HepG2 (cell line): Measurements from ENCODE around the gene SFTPB. TPM values are rescaled to one million over a fixed set of nuclear protein-coding genes. Genes with fewer than 3 reads are reported as not detected.

ENCODE experiments used
- ATAC-seq: fragments of 200-7000 bp; cut with Tn5 transposase; 3 replicates; pipeline ENCODE4 v1.9.1; 2020; ENCODE audit warnings: mild to moderate bottlenecking, moderate library complexity
- BruUV-seq: library from RNA; stranded (reverse); fragments of 400-500 nt; replicated peaks from 2 replicates; lab custom pipeline; 2021; lab: Mats Ljungman, UMichigan
- CTCF ChIA-PET: fragments of 300-600 bp; formaldehyde crosslinking; extraction: SDS; loops from one replicate; lab custom pipeline; 2021; ENCODE audit warnings: low total read pairs, inconsistent platforms, low intra/inter-chr PET ratio; lab: Yijun Ruan, JAX
- POLR2A ChIA-PET: fragments of 350-600 bp; sonication (Branson Sonifier 250); formaldehyde crosslinking; loops from one replicate; lab custom pipeline; 2020; ENCODE audit warnings: antibody characterized with exemption, inconsistent platforms; lab: Yijun Ruan, JAX
- DNase-seq: peaks from one replicate; pipeline ENCODE4 v3.0.0-alpha.2; 2015; ENCODE audit warnings: low spot score
- FAIRE-seq: peaks from 3 replicates; lab custom pipeline; 2011; peaks lifted over from hg19 to GRCh38; lab: Jason Lieb, UNC
- H2AFZ ChIP-seq: one replicate; pipeline ENCODE4 v1.6.1; 2011; ENCODE audit warnings: low read length, inconsistent platforms
- H3K27ac ChIP-seq: fragments of 300-600 bp; 3 replicates; pipeline ENCODE4 v1.8.0; 2011; ENCODE audit warnings: mixed run types, mild to moderate bottlenecking, mixed read lengths, low read length, inconsistent platforms; ENCODE audit not compliant: insufficient read depth; ENCODE audit errors: extremely low read length
- H3K27me3 ChIP-seq, 2 experiments: fragments of 200-600 bp in 1 of 2; 2 replicates in 1 of 2; 3 replicates in 1 of 2; pipeline versions ENCODE4 v1.6.0 to v1.8.0; 2011; ENCODE audit warnings: low read length in 2 of 2, mild to moderate bottlenecking in 2 of 2, moderate library complexity in 2 of 2, inconsistent platforms in 1 of 2; ENCODE audit not compliant: insufficient read depth in 2 of 2, control insufficient read depth in 1 of 2
- H3K36me3 ChIP-seq, 2 experiments: fragments of 200-600 bp in 1 of 2; replicated peaks in 1 of 2; 2 replicates in 1 of 2; 3 replicates in 1 of 2; pipeline versions ENCODE4 v1.5.1 to v1.8.0; 2011; ENCODE audit warnings: low read length in 2 of 2, inconsistent platforms in 1 of 2; ENCODE audit not compliant: insufficient read depth in 2 of 2, control insufficient read depth in 1 of 2
- H3K4me1 ChIP-seq: 2 replicates; pipeline ENCODE4 v1.5.1; 2012; ENCODE audit warnings: low read length, inconsistent platforms; ENCODE audit not compliant: insufficient read depth
- H3K4me2 ChIP-seq: 2 replicates; pipeline ENCODE4 v1.6.0; 2011; ENCODE audit warnings: low read depth, low read length, inconsistent platforms
- H3K4me3 ChIP-seq, 3 experiments: fragments of 200-600 bp in 1 of 3; sonication (generic), shearing (Covaris generic) in 1 of 3; replicated peaks in 1 of 3; 2 replicates each; pipeline ENCODE4 v1.5.1; 2011 to 2016; ENCODE audit warnings: low read length in 3 of 3, inconsistent platforms in 2 of 3, low read depth in 2 of 3, mild to moderate bottlenecking in 2 of 3, control low read depth in 1 of 3, mixed read lengths in 1 of 3; ENCODE audit not compliant: insufficient read depth in 1 of 3
- H3K79me2 ChIP-seq: one replicate; pipeline ENCODE4 v1.6.1; 2011; ENCODE audit warnings: low read length, inconsistent platforms; ENCODE audit not compliant: insufficient read depth
- H3K9ac ChIP-seq: 2 replicates; pipeline ENCODE4 v1.6.0; 2011; ENCODE audit warnings: mild to moderate bottlenecking, low read depth, low read length, inconsistent platforms; ENCODE audit not compliant: insufficient read depth
- H3K9me3 ChIP-seq: 2 replicates; pipeline ENCODE4 v1.5.1; 2012; ENCODE audit warnings: mild to moderate bottlenecking, low read length
- H4K20me1 ChIP-seq: 2 replicates; pipeline ENCODE4 v1.6.0; 2011; ENCODE audit warnings: inconsistent platforms, mild to moderate bottlenecking, low read length, moderate library complexity; ENCODE audit not compliant: insufficient read depth
- ATAD3A ChIP-seq: sonication (generic); formaldehyde crosslinking; IDR thresholded peaks from 2 replicates; pipeline ENCODE4 v1.4.0; 2020; ENCODE audit warnings: missing genetic modification reagents
- BRD4 ChIP-seq: sonication (generic); formaldehyde crosslinking; IDR thresholded peaks from 2 replicates; pipeline ENCODE4 v1.4.0; 2020; ENCODE audit warnings: missing genetic modification reagents
- CERS6 ChIP-seq: sonication (generic); formaldehyde crosslinking; IDR thresholded peaks from 2 replicates; pipeline ENCODE4 v1.5.0; 2020; ENCODE audit warnings: missing genetic modification reagents
- LCORL ChIP-seq, 2 experiments: fragments of 450-650 bp in 1 of 2; sonication (generic) in 1 of 2; formaldehyde crosslinking in 1 of 2; IDR thresholded peaks; 2 replicates each; pipeline versions ENCODE4 v1.5.0 to v1.6.1; 2017 to 2020; ENCODE audit warnings: antibody characterized with exemption in 1 of 2, missing genetic modification reagents in 1 of 2
- ZNF383 ChIP-seq: sonication (generic); formaldehyde crosslinking; IDR thresholded peaks from 2 replicates; pipeline ENCODE4 v1.4.0; 2020; ENCODE audit warnings: missing genetic modification reagents, mild to moderate bottlenecking, borderline replicate concordance
- WGBS: methylation state at CpG from one replicate; pipeline ENCODE4 v1.1.6; 2017; ENCODE audit warnings: low lambda C conversion rate; 5-methylcytosine and 5-hydroxymethylcytosine counted together
- in situ Hi-C: cut with HindIII; loops from 2 replicates; pipeline ENCODE4 v1.10.0; 2017; ENCODE audit warnings: low pct_unique_long_range_greater_than_20kb; ENCODE audit not compliant: extremely low pct_ligation_motif_present
- intact Hi-C: fragments of 100-400 bp; cut with micrococcal nuclease; formaldehyde crosslinking; loops from one replicate; pipeline ENCODE4 v1.10.0; 2022; ENCODE audit not compliant: unreplicated experiment
- polyA plus RNA-seq, 8 experiments: library from polyadenylated mRNA; depleted of rRNA in 3 of 8; stranded (reverse) in 7 of 8; unstranded in 1 of 8; fragments of >200 nt; fragmentation: Illumina TruSeq in 4 of 8; extraction: Trizol in 4 of 8; gene quantifications; 2 replicates each; pipeline versions ENCODE4 v1.2.1 to v1.2.3, GENCODE V29; 2011 to 2016; ENCODE audit warnings: low read depth in 4 of 8, missing spikeins in 1 of 8, mixed read lengths in 1 of 8; ENCODE audit not compliant: insufficient read depth in 1 of 8
- total RNA-seq, 5 experiments: library from RNA; depleted of rRNA; stranded (reverse); fragments of >200 nt; fragmentation: Illumina TruSeq; extraction: Trizol; gene quantifications; 2 replicates each; pipeline ENCODE4 v1.2.3, GENCODE V29; 2016; ENCODE audit warnings: low read depth in 1 of 5
- TF ChIP-seq, protein P1 (sequence below): IDR thresholded peaks from 2 replicates; pipeline ENCODE4 v1.6.1; 2016; ENCODE audit warnings: low read depth, missing genetic modification reagents, missing compliant biosample characterization
- TF ChIP-seq, protein P2 (sequence below): sonication (generic); formaldehyde crosslinking; IDR thresholded peaks from 2 replicates; pipeline ENCODE4 v1.8.0; 2022; ENCODE audit warnings: low read depth, missing genetic modification reagents
- TF ChIP-seq, protein P3 (sequence below): sonication (generic); formaldehyde crosslinking; IDR thresholded peaks from 2 replicates; pipeline ENCODE4 v1.5.0; 2020; ENCODE audit warnings: missing genetic modification reagents

The SFTPB gene
- total and polyA plus RNA-seq, 2 of the 13 experiments (the other 11 are each of a cell fraction or from before 2014, with no cell fraction given), result not detected

GRCh38 chr2:85675866-85676548, 8.0 kb upstream of the SFTPB start:
- H3K36me3 ChIP-seq, result no peaks in the 10 kb centered on the region
- peaks cover 2% of the 10 kb centered on the region; the same call in 1 of the 2 replicates for H4K20me1 ChIP-seq
- H3K4me3 ChIP-seq, result no peak overlapping the region
- H3K9ac ChIP-seq, result no peak overlapping the region
- peaks cover 1 to 41% of the 10 kb centered on the region in 2 experiments; a peak in 3 of 5 replicates for H3K27me3 ChIP-seq
- intact Hi-C loops, result no loop called here
- TF ChIP-seq LCORL (IDR thresholded peaks at IDR 0.05), result peak; percentile 96
- no peak for TF ChIP-seq LCORL (CRISPR knock-in tag; IDR thresholded peaks at IDR 0.05)
- TF ChIP-seq, protein P1, sequence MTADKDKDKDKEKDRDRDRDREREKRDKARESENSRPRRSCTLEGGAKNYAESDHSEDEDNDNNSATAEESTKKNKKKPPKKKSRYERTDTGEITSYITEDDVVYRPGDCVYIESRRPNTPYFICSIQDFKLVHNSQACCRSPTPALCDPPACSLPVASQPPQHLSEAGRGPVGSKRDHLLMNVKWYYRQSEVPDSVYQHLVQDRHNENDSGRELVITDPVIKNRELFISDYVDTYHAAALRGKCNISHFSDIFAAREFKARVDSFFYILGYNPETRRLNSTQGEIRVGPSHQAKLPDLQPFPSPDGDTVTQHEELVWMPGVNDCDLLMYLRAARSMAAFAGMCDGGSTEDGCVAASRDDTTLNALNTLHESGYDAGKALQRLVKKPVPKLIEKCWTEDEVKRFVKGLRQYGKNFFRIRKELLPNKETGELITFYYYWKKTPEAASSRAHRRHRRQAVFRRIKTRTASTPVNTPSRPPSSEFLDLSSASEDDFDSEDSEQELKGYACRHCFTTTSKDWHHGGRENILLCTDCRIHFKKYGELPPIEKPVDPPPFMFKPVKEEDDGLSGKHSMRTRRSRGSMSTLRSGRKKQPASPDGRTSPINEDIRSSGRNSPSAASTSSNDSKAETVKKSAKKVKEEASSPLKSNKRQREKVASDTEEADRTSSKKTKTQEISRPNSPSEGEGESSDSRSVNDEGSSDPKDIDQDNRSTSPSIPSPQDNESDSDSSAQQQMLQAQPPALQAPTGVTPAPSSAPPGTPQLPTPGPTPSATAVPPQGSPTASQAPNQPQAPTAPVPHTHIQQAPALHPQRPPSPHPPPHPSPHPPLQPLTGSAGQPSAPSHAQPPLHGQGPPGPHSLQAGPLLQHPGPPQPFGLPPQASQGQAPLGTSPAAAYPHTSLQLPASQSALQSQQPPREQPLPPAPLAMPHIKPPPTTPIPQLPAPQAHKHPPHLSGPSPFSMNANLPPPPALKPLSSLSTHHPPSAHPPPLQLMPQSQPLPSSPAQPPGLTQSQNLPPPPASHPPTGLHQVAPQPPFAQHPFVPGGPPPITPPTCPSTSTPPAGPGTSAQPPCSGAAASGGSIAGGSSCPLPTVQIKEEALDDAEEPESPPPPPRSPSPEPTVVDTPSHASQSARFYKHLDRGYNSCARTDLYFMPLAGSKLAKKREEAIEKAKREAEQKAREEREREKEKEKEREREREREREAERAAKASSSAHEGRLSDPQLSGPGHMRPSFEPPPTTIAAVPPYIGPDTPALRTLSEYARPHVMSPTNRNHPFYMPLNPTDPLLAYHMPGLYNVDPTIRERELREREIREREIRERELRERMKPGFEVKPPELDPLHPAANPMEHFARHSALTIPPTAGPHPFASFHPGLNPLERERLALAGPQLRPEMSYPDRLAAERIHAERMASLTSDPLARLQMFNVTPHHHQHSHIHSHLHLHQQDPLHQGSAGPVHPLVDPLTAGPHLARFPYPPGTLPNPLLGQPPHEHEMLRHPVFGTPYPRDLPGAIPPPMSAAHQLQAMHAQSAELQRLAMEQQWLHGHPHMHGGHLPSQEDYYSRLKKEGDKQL (CRISPR knock-in tag), result no peak
- TF ChIP-seq, protein P2, sequence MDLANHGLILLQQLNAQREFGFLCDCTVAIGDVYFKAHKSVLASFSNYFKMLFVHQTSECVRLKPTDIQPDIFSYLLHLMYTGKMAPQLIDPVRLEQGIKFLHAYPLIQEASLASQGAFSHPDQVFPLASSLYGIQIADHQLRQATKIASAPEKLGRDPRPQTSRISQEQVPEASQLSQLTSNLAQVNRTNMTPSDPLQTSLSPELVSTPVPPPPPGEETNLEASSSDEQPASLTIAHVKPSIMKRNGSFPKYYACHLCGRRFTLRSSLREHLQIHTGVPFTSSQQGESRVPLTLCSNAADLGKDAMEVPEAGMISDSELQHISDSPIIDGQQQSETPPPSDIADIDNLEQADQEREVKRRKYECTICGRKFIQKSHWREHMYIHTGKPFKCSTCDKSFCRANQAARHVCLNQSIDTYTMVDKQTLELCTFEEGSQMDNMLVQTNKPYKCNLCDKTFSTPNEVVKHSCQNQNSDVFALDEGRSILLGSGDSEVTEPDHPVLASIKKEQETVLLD, result no peak
- TF ChIP-seq, protein P3, sequence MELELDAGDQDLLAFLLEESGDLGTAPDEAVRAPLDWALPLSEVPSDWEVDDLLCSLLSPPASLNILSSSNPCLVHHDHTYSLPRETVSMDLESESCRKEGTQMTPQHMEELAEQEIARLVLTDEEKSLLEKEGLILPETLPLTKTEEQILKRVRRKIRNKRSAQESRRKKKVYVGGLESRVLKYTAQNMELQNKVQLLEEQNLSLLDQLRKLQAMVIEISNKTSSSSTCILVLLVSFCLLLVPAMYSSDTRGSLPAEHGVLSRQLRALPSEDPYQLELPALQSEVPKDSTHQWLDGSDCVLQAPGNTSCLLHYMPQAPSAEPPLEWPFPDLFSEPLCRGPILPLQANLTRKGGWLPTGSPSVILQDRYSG (CRISPR knock-in tag), result no peak
- TF ChIP-seq ATAD3A (CRISPR knock-in tag), result no peak
- no peak for TF ChIP-seq CERS6 (CRISPR knock-in tag)
- no peak for TF ChIP-seq BRD4
- TF ChIP-seq ZNF383, result no peak
- TF ChIP-seq, all 625 proteins: peak for 1
- POLR2A ChIA-PET, result no interaction called here
- peaks cover 8% of the 10 kb centered on the region; the same call in 1 of the 2 replicates for H3K4me1 ChIP-seq
- no peak overlapping the region for H3K4me2 ChIP-seq
- WGBS, result 22% methylated on average over 6 of the region's 6 CpGs
- no peaks in the 10 kb centered on the region for H3K79me2 ChIP-seq
- no peak overlapping the region for H2AFZ ChIP-seq
- CTCF ChIA-PET, result no interaction called here
- DNase-seq, result no peak
- in situ Hi-C loops, result loop anchor here (5.0 kb wide), 1 partner anchor 36 kb away; no protein-coding TSS in a partner anchor
- BruUV-seq, result no TSS peak
- no peaks in the 10 kb centered on the region for H3K9me3 ChIP-seq
- no peak for ATAC-seq
- H3K27ac ChIP-seq, result no peak overlapping the region
- FAIRE-seq, result no peak
